ENCODE measurements around the gene POLD4.

DNA sequence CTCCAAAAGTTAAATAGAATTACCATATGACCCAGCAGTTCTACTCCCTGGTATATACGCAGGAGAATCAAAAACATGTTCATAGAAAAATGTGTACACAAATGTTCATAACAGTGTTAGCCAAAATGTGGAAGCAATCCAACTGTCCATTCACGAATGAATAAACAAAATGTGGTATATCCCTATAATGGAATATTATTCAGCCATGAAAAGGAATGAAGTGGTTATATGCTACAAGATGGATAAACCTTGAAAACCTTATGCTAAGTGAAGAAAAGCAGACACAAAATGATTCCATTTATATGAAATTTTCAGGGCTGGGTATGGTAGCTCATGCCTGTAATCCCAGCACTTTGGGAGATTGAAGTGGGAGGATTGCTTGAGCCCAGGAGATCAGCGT lies 16.1 kb downstream of the POLD4 start:
- TF ChIP-seq POLR2A (IDR thresholded peaks at IDR 0.05; ENCODE audit: low read length) = no peak
- no peak for TF ChIP-seq GATA1 (IDR thresholded peaks at IDR 0.05; ENCODE audit: low read depth, low read length)
